Stimulated activated CD8-positive, alpha-beta memory T cell treated with anti-CD3 and anti-CD28 coated beads, Interleukin-4, amount 100 ng/mL, for 1 hour (primary cell): ENCODE results near the gene RMDN2.

Experiments
- DNase-seq, 2 donors: peaks; one replicate each; pipeline ENCODE4 v3.0.0-alpha.2; 2020; ENCODE audit warnings: low read depth in 2 of 2, low spot score in 1 of 2

RMDN2 gene

DNA sequence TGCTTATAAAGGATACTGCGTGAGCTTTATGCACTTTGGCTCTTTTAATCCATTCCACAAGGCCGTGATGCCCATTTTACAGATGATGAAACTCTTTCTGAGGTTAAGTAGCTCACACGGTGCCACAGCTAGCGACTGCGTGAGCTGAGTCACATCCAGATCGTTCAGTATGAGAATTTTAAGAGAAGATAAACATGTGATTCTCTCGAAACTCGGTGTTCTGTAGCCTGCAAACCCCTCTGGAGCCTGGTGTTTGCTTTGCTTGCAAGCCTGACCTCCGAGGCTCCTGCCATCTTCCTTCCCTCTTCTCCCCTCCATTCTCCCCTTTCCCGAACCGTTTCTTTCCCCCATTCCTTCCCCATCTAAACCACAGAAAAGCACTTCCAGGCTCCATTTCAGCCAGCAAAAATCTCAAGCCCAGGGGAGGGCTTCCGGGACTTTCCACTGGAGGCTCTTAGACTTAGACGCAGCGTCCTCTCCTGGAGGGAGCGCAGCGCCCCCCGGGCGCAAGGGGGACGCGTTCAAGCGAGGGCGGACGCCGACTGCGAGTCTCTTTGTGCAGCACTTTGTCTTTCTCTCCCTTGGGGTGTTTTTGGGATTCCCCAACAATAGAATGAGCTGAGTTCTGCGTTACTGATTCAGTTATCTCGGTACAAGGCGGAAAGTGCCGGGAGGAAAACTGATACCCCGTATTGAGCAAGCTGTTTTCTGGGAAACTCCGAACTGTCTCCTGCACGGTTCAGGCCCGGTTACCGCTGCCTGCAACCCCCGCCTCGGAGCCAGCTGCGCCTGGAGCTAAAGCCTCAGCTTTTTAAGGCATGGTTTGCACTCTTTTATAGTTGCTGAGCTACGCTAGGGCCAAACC, 112.9 kb downstream of the RMDN2 start:
- no peak for DNase-seq

DNA sequence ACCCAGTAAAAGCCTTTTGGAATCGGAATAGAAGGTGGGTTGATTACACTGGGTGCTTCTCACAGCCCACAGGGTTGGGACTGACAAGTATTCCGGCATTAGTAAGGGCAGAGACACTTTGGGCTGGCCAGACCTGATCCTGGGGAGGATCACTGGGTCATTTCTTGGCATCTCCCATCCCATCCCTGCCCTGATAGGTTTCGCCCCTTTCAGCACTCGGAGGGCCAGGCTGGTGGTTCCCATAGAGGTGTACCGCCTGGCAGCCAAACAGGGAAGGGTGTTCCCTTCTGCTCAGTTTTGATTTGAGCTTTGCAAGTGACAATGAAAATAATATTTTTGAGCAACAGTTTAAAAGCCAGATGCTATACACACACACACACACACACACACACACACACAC, 113.6 kb downstream of the RMDN2 start:
- DNase-seq, result no peak

DNA sequence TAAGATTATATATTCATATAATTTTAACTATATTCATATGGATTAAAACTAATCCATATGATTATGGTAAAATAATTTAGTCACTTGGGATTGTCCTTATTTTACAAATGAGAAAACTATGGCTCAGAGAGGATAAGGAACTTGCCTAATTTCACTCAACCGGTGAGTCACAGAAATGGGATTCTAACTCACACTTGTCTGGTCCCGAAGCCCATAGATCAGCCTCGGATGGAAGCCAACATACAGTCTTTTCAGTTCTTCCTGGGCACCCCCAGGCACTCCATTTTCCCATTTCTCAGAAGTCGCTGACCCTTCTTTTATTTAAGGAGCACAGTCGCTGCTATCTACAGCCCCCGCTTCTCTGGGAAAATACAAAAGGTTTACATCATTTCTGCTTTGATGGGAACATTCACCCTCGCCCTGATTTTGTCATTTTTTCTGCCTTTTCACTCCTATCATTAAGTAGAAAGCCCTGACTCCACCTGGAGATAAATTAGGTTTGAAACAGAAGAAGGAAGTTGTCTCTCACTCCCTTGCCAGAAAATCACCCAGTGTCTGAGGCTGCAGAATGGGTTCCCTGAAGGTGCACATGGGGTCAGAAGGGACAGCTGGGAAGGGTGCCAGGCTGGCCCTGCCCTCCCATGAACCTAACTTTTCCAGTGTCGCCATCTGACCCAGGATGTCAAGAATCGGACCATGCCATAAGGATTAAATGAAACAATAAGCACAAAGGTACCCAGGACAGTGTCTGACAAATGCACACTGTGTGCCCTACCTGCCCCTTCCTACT, 114.2 kb downstream of the RMDN2 start:
- DNase-seq, result no peak

DNA sequence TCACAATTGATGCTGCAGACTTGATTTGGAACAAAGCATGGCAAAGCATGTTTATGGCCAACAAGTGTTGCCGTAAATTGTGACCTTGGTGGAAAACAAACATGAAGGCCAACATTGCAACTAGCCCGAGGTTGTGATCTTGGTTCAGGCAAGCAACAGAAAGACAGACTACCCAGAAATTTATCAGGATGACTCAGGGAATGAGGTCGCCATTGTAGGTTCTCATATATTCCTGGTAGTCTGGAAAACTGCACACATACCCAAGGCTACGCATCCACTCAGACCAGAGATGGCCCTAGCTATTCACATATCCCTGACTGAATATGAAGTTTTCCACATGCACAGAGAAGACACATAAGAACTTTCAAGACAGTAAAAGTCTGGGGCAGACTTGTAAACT, 120.7 kb downstream of the RMDN2 start:
- DNase-seq, result no peak

DNA sequence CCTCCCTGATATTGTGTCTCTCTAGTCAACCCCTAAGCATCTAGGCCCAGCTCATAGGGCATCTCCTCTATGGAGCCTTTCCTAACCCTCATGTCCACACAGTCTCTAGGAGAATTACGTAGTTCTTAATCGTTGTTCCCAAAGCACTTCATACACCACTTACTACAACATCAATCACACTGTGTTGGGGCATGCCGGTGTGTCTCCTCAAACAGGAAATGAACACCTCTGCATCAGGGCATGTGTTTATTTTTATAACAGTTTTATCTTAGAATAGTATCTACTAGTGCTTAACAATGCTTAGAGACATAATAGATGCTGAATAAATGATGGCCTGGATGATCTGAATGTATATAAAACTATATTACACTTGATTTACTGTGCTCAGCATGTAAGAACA, 131.1 kb downstream of the RMDN2 start:
- no peak for DNase-seq

DNA sequence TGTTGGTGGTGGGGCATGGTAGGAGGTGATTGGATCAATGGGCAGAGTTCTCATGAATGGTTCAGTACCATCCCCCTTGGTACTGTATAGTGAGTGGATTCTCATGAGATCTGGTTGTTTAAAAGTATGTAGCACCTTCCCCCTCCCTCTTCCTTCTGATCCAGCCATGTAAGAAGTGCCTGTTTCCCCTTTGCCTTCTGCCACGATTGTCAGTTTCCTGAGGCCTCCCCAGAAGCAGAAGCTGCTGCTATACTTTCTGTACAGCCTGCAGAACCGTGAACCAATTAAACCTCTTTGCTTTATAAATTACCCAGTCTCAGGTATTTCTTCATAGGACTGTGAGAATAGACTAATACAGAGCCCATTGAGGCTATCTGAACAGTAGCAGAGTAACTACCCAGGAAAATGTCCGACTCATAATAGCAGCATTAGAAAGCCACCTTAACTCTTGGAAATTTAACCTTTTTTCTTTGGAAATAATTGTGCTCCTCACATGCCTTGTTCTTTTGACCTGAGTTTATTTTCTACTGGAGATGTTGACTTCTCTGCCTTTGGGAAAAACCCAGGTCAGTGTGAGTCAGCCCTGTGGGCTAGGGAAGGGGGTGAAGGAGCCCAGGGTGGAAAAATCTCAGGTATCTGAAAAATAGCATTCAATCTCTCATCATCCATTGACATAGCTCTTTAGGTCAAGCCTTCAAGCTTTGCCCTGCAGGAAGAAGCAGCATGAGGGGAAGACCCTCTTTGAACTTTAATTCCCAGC, 132.7 kb downstream of the RMDN2 start:
- DNase-seq, result no peak

DNA sequence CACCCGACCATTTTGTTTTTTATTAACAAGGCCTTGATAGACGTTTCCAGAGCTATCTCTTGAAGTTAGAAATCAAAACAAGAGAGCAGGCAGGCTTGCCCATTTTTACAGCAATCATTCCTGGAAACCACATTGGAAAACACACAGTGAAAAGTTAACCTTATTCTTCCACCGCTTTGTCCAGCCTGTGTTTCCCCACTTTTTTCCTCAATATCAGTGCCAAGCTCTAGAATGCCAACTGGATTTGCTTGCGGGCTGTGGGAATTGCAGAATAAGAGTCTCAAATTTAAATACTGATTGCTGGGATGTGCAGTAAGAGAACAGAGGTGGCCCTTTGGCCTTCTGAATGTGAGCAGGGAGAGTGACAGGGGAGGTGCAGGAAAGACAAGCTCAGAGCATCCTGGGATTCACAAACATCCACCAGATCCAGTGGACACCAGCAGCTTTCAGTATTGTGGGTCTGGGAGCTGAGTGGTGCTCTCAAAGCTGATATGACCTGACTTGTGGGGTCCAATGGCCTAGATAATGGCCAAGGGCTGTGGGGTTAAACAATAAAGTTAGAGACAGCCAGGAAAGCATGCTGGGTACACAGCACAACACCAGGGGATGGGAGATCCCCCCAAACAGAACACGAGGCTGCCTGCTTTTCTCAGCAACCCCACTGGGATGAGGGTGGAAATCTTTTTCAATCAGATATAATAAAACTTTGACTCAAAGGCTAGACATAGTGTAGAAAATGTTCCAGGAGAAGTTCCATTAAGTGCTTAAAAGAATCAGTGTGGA, 135.3 kb downstream of the RMDN2 start:
- no peak for DNase-seq

DNA sequence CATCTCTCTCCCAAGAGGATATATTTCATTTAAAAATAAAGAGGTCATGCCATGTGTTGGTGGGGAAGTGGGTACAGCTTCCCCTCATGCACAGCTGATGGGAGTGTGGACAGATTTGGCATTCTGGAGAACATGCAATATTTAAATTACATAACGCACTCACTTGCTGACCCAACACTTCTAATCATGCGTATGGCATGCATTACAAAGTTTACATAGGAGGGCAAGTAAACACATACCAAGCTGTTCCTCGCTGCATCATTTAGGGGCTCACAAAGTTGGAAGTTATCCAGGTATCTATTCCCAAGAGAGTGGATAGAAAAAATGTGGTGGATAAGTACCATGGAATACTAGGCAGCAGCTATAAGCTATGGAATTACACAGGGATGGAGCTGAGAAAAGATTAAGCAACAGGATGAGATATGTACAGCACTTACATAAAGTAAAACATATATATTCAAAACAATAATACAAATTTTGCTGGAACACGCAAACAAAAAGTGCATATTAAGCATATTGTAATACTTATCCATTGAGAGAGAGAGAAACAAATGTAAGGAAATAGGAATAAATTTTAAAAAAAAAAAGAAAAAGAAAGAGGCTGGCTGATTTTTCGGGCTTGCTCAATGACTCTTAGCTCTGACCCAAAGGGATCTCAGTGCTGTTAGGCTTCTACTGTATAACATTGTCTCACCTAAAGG, 139.9 kb downstream of the RMDN2 start:
- no peak for DNase-seq

DNA sequence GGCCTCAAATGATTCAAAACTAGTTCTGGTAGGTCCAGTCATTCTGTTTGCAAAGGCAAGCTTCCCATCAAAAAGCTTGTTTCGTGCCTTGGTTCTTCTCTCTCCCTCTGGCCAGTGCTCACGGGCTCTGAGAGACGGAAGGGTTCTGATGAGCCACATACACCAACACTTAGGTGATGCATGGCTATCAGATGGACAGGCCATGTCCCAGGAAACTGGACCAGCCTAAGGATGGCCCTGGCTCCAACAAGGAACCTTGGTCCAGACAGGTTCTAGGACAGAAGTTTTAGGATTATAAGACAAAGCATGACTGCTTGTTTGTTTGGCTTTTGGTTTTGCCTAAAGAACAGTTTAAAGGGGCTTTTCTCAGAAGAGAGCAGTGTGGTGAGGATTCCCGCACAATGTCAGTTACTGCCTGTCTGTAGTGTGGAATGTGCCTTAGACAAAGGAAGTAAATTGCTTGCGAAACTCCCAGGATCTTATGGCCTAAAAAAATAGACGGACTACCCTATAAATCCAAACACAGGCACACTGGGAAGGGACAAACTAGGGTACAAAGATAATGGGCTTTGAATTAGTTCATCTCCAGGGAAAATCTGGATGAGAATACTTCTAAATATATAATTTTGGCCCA, 140.5 kb downstream of the RMDN2 start:
- DNase-seq, result no peak

DNA sequence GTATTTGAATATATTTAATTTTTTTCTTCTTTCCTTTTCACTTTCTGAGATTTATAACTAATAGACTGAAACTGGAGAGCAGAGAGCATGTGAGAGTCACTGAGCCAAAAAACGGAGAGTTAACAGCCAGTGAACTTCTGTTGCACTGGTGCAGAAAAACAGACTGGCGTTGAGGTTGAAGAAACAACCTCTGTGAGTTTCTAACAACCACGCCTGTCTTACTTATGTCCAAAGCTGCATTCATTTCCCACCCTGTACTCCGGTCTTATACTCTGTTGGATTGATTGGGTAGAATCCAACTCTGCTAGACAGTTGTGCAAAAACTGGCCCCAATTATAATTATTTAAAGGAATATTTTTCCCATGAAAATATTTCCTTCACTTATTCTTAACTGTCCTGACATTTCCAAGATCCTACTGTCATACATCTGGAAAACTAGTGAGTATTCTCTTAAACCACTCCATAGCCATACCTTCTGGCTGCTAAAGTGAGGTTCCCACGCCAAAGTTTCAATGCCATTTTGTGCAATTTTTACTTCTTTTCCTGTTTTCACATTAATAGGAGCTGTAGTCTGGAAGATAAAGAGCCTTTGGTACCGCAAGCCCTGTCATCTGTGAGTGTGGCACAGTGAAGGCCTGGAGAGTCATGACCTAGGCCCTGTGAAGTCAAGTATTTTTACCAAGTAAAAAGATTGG, 141.5 kb downstream of the RMDN2 start:
- no peak for DNase-seq
